NCI-H748 (cell line): ENCODE measurements around the gene PTER.

ENCODE experiments used
- DNase-seq: peaks from one replicate; lab custom pipeline; 2025; ENCODE audit not compliant: unreplicated experiment; lab: John Stamatoyannopoulos, UW

The PTER gene

DNA sequence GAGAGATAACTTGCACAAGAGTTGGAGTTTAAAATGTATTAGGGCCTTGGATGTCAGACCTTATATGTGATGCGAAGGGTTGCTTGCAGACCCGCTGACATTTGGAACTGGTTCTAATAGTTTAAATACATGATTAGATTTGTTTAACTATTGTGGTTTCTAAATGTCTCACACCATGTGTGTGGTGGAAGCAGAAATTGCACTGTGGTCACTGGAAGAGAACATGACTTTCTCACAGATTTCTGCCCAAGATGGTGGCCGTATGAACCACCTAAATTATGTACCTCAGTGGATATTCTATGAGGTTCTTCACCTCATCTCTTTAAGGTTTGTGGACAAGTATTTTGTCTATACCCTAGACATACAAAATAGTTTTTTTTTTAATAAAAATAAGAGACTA is 93.0 kb downstream of the PTER start:
- DNase-seq: no peak

DNA sequence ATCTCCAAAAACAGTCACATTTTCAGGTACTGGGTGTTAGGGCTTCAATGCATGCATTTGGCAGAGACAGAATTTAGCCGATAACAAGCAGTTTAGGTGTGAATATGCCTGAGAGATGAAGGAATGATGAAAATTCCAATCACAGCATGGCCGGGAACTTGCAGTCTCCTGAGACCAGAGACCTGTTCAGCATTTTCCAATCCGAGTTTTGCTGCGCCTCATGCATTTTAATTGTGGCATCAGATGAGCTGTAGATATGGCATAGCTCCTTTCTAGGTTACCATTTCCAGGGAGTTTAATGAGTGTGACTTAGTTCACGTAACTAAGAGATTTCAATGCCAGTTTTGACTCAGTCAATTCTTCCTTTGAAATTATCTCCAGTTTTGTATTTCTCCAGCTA is 99.3 kb downstream of the PTER start:
- DNase-seq: no peak

DNA sequence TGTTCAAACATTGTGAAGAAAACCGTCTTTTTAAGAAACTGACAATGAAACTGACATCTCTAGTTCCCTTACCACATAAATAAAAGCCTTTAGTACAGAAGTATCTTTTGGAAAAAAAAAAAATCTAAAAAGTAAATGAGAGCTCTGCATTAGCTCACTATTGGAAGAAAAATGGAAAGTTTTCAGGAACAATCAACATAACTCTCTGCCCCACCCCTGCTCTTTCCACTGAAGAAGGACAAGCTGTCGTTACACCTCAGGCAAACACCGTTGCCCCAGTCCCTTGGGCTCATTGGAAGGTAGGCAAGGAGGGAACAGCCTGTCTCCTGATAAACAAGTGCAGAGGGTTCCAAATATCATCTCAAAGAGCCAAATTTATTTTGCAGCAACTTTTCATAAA is 107.3 kb downstream of the PTER start:
- DNase-seq: no peak

DNA sequence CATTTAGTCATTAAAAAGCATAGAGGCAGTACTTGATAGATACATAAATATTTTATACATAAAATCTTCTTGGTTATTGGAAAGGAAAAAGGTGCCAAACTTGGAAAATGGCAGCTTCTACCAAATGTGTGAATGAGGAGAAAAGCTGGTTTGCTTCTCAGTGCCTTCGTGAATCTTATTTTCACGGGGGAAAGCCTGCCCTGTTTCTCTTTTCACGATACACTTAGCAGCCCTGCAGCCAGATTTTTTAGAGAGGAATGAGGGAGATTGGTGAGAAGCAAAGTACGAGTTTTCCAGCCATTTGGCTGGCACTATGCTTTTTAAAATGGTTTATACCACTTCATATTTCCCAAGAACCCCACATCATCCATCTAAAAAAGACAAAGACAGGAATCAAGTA is 107.8 kb downstream of the PTER start:
- DNase-seq: no peak

DNA sequence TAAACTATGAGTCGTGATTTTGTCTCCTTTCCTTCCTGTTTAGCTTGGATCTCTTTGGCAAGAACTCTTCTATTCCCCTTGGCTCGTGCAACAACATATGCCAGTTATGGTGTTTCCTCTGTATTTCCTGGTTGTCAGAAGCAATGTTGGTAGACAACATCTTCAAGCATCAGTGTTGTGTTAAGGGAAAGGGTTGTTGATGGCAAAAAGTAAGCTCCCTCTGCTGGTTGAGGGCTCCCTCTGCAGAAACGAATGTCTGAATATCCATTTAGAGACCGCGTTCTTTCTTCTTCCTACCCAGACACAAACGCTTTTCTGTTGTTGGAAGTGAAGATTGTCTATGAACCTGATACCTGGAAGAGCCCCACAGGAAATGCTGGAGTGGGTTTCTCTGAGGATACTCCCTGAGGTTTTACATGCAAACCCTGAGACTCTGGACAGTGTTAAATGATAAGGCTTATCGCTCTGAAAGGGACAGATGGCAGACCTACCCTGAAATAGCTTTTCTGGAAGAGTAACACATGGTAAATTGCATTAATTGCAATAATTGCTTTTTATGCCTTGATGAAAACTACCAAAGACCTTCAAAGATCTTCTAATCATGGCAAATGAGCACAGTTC is 108.4 kb downstream of the PTER start:
- peak; percentile 67 for DNase-seq

DNA sequence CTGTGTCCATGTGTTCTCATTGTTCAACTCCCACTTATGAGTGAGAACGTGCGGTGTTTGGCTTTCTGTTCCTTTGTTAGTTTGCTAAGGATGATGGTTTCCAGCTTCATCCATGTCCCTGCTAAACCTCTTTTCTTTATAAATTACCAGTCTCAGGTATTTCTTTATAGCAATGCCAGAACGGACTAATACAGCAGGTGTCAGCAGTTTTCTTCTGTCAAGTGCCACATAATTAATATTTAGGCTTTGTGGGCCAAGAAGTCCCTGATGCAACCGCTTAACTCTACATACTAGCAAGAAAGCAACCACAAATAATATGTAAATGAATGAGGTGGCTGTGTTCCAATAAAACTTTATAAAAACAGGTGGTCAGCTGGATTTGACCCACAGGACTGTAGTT is 111.2 kb downstream of the PTER start:
- no peak for DNase-seq

DNA sequence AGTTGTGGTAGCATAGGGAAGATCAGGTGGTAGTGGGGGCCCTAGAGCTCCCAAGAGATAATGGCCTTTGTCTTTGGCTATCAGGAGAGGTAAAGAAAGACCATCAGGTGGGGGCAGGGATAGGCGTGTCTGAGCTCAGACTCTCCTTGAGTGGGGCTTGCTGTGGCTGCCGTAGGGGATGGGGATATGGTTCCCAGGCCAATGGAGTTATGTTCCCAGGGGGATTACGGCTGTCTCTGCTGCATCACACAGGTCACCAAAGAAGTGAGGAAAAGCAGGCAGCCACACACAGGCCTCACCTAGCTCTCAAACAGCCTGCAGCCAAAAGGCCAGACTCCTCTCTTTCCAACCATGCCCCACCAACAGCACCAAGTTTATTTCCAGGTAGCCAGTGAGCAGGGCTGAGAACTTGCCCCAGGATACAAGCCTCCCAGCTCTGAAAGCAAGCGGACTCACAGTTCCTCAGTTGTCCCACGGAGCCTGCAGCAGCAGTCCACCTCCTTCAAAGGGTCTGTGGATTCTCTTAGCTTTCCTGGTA is 122.5 kb downstream of the PTER start:
- DNase-seq: no peak

DNA sequence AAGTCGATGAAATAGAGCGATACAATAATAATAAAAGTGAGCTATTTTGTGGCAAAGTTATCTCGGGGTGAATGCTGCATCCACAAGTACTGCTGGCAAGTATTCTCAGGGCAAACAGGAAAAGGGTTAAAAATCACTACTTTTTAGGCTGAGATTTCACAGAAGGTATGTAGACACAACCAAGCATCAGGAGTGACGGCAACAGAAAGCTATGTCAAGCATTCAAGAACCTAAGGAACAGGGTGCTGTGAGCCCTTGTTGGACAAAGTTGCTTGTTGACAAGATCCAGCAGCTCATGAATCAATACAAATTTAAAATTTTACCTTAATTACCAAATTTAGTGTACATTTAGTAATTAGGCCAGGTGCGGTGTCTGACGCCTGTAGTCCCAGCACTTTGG is 126.1 kb downstream of the PTER start:
- DNase-seq: no peak
